ENCODE results near the gene CBFA2T2.

GRCh38 chr20:33443512-33444239, 46.2 kb upstream of the CBFA2T2 start, which contains the start of gene SNTA1:
- TF ChIP-seq GATA3 (IDR thresholded peaks at IDR 0.05; ENCODE audit: low read depth, low read length) (no peak), GATA2 (IDR thresholded peaks at IDR 0.05; ENCODE audit: low read depth, low read length) (no peak)
